ENCODE data around the gene MSANTD1. TPM values are rescaled to one million over a fixed set of nuclear protein-coding genes. Genes with fewer than 3 reads are reported as not detected.

The MSANTD1 gene
- total RNA-seq, 1 donor from 2014 or later: 2.6 TPM

DNA sequence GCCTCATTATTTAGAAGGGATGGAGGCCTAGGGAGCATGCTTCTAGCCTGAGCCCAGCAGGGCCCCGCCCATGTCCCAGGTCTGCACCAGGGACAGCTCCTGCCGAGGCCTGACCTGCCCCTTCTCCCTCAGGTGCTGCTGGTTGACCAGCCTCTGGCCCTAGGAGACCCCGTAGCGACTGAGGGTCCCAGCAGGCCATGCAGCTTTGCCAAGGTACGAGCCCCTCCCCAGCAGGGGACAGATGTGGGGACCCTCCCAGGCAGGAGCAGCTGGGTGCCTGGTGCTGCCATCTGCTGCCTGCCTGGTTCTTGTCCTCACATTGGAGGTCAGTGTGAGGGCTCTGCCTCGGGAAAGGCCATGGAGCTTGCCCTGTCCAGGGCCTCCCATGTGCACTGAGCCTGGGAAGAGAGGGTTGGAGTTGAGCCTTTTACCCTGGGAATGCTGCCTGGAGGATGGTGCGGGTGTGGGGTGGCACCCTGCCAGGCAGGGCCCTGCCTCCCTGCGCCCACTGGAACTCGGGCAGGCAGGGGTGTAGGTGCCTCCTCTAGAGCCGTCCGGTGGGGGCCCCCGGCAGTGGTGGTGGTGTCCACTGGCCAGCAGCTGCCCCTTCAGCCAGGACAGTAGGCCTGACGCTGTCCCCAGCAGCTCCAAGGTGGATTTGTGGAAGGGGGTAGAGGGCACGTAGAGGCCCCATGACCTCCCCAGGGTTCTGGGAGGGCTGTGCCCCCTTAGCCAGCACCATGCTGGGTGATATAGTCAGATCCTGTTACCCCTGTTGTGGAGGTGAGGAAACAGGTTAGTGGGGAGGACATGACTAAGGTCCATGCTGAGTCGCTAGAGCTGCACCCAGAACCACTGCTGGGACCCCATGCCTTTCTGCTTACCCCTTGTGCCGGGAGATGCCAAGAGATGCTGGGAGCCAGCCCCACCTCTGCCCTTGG is 2.2 kb upstream of the MSANTD1 start:
- Mint-ChIP-seq H3K27me3 (ENCODE audit: unreplicated experiment) (peaks cover 17% of the 10 kb centered on the region), H3K4me3 (ENCODE audit: unreplicated experiment) (no peak overlapping the region), H3K9me3 (ENCODE audit: unreplicated experiment) (peaks cover 7% of the 10 kb centered on the region), H3K4me1 (ENCODE audit: low read depth, unreplicated experiment) (peaks cover 10% of the 10 kb centered on the region), H3K36me3 (ENCODE audit: unreplicated experiment) (peaks cover 13% of the 10 kb centered on the region), H3K27ac (ENCODE audit: unreplicated experiment) (no peak overlapping the region)
- TF ChIP-seq, protein P1, sequence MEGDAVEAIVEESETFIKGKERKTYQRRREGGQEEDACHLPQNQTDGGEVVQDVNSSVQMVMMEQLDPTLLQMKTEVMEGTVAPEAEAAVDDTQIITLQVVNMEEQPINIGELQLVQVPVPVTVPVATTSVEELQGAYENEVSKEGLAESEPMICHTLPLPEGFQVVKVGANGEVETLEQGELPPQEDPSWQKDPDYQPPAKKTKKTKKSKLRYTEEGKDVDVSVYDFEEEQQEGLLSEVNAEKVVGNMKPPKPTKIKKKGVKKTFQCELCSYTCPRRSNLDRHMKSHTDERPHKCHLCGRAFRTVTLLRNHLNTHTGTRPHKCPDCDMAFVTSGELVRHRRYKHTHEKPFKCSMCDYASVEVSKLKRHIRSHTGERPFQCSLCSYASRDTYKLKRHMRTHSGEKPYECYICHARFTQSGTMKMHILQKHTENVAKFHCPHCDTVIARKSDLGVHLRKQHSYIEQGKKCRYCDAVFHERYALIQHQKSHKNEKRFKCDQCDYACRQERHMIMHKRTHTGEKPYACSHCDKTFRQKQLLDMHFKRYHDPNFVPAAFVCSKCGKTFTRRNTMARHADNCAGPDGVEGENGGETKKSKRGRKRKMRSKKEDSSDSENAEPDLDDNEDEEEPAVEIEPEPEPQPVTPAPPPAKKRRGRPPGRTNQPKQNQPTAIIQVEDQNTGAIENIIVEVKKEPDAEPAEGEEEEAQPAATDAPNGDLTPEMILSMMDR (IDR thresholded peaks at IDR 0.05; ENCODE audit: partially characterized antibody, unreplicated experiment): no peak
- no peak for DNase-seq

- peaks cover 15% of the 10 kb centered on the region for H3K27me3 Mint-ChIP-seq (ENCODE audit: unreplicated experiment)
- DNase-seq: no peak
- H3K4me3 Mint-ChIP-seq (ENCODE audit: unreplicated experiment): no peak overlapping the region
- peaks cover 6% of the 10 kb centered on the region for H3K36me3 Mint-ChIP-seq (ENCODE audit: unreplicated experiment)
- TF ChIP-seq, protein P1 (IDR thresholded peaks at IDR 0.05; ENCODE audit: partially characterized antibody, unreplicated experiment): no peak
- peaks cover 10% of the 10 kb centered on the region for H3K4me1 Mint-ChIP-seq (ENCODE audit: low read depth, unreplicated experiment)
- no peak overlapping the region for H3K27ac Mint-ChIP-seq (ENCODE audit: unreplicated experiment)
- peaks cover 8% of the 10 kb centered on the region for H3K9me3 Mint-ChIP-seq (ENCODE audit: unreplicated experiment)
These were observed 1.4 kb upstream of the MSANTD1 start for GRCh38 chr4:3247399-3248177.

GRCh38 chr4:3248178-3248480 is 830 bp upstream of the MSANTD1 start:
- peaks cover 8% of the 10 kb centered on the region for H3K9me3 Mint-ChIP-seq (ENCODE audit: unreplicated experiment)

DNA sequence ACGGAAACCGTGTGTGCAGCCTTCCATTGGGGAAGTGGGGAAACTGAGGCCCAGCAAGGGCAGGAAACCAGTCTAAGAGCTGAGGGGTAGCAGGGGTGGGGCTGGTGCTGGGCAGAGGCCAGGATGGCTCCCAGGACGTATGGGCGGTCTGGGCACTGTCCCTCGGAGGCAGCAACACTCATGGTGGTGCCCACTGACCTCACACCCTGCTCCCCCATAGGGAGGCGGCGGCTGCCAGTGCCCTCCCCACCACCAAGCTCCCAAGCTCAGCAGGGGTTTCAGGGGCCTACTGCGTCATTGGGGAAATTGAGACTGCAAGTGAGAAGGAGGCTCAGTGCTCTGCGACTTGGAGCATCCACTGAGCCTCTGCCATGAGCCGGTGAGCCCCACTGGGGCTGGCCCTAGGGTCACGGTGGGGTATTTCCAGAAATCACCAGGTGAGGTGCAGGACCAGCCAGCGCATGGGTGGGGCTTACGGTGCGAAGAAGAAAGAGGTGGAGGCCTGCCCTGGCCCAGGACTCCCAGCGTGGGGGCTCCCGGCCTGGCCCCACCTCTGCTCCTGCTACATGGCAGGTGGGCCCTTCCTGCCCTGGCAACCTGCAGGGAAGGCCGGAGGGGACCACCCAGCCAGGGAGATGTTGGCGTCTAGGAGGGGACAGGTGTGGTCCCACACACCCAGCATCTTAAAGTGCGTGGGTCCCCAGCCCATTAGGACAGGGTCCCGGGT is 915 bp downstream of the MSANTD1 start:
- H3K4me1 Mint-ChIP-seq (ENCODE audit: low read depth, unreplicated experiment): peaks cover 3% of the 10 kb centered on the region
- H3K27ac Mint-ChIP-seq (ENCODE audit: unreplicated experiment): no peak overlapping the region
- TF ChIP-seq, protein P1 (IDR thresholded peaks at IDR 0.05; ENCODE audit: partially characterized antibody, unreplicated experiment): no peak
- no peak overlapping the region for H3K4me3 Mint-ChIP-seq (ENCODE audit: unreplicated experiment)
- H3K27me3 Mint-ChIP-seq (ENCODE audit: unreplicated experiment): peaks cover 11% of the 10 kb centered on the region
- peaks cover 8% of the 10 kb centered on the region for H3K9me3 Mint-ChIP-seq (ENCODE audit: unreplicated experiment)
- peak; percentile 11 for DNase-seq
- no peaks in the 10 kb centered on the region for H3K36me3 Mint-ChIP-seq (ENCODE audit: unreplicated experiment)

More at GRCh38 chr4:3248178-3248480, 830 bp upstream of the MSANTD1 start:
- Mint-ChIP-seq H3K27ac (ENCODE audit: unreplicated experiment) (no peak overlapping the region), H3K27me3 (ENCODE audit: unreplicated experiment) (peaks cover 12% of the 10 kb centered on the region), H3K36me3 (ENCODE audit: unreplicated experiment) (peaks cover under 1% of the 10 kb centered on the region), H3K4me3 (ENCODE audit: unreplicated experiment) (no peak overlapping the region), H3K4me1 (ENCODE audit: low read depth, unreplicated experiment) (peaks cover 6% of the 10 kb centered on the region)
- TF ChIP-seq, protein P1 (IDR thresholded peaks at IDR 0.05; ENCODE audit: partially characterized antibody, unreplicated experiment): no peak
- no peak for DNase-seq
